Hepatocyte (in vitro differentiated cells): ENCODE data around the gene CHCHD6.

ENCODE experiments used
- CTCF ChIP-seq: fragments of 200-600 bp; sonication (generic); IDR thresholded peaks from 2 replicates; pipeline ENCODE4 v1.5.1; 2016; ENCODE audit warnings: antibody characterized with exemption, mild to moderate bottlenecking; ENCODE audit not compliant: poor library complexity
- EZH2 ChIP-seq: fragments of 200-600 bp; sonication (generic); IDR thresholded peaks from 2 replicates; pipeline ENCODE4 v1.6.1; 2016; ENCODE audit warnings: antibody characterized with exemption, mild to moderate bottlenecking, borderline replicate concordance
- EZH2phosphoT487 ChIP-seq: fragments of 200-600 bp; sonication (generic); IDR thresholded peaks from one replicate; pipeline ENCODE4 v1.6.1; 2018; ENCODE audit warnings: antibody characterized with exemption, mild to moderate bottlenecking, low read depth, moderate library complexity; ENCODE audit not compliant: unreplicated experiment, severe bottlenecking

DNA sequence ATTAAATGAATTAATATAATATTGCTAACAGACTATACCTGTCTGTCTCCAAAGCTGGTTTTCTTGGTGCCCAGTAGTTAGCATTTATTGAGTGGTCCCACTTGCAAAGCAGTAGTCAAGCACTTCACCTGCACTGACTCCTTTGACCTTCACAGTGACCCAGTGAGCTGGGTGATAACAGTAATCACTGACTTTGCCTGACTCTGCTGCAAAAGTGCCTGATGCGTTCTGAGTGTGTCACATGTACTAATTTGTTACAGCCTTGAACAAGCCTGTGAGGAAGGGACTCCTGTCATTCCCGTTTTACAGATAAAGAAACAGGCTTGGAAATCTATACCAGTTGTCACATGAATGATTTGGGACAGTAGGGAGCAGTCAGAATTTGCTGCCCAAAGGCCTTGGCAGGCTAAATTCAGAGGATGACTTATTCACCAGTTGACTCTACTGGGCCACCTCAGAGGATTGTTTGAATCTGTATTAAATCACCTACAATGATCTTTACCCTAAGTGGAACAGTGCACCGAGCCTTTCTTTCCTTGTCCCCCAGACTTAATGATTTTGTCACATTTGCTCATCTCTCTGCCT is 162.2 kb downstream of the CHCHD6 start:
- no peak for TF ChIP-seq CTCF
- no peak for TF ChIP-seq EZH2
- TF ChIP-seq EZH2phosphoT487: no peak
